Tibial artery (tissue), 4 donors: ENCODE measurements around the gene MXD4.
A peak's percentile ranks its signal among the peaks of the same experiment; 100 is the strongest.

Experiments
- DNase-seq, 2 donors: peaks; one replicate each; pipeline ENCODE4 v3.0.0-alpha.2; 2019
- H3K27ac ChIP-seq, 2 donors: fragments of 200-600 bp; sonication (generic) in 1 of 2; 1 replicate in 1 of 2; 2 replicates in 1 of 2; pipeline ENCODE4 v1.5.1; 2018 to 2019; ENCODE audit warnings: mild to moderate bottlenecking in 1 of 2
- H3K27me3 ChIP-seq, 2 donors: fragments of 200-600 bp; sonication (generic) in 1 of 2; one replicate each; pipeline versions ENCODE4 v1.5.1 to v1.6.0; 2016 to 2019
- H3K36me3 ChIP-seq, 3 donors: fragments of 200-600 bp; sonication (generic) in 2 of 3; one replicate each; pipeline ENCODE4 v1.5.1; 2016 to 2019; ENCODE audit warnings: mild to moderate bottlenecking in 2 of 3
- H3K4me1 ChIP-seq, 4 donors: fragments of 200-600 bp; sonication (generic) in 2 of 4; 1 replicate in 3 of 4; 2 replicates in 1 of 4; pipeline ENCODE4 v1.5.1; 2016 to 2019
- H3K4me3 ChIP-seq, 2 donors: fragments of 200-600 bp; sonication (generic) in 1 of 2; 1 replicate in 1 of 2; 2 replicates in 1 of 2; pipeline ENCODE4 v1.5.1; 2018 to 2019; ENCODE audit warnings: mild to moderate bottlenecking in 2 of 2
- H3K9me3 ChIP-seq, 3 donors: fragments of 200-600 bp; sonication (generic) in 1 of 3; one replicate each; pipeline ENCODE4 v1.5.1; 2016 to 2019
- CTCF ChIP-seq, 2 experiments: fragments of 200-600 bp in 1 of 2; fragments of 450-650 bp in 1 of 2; IDR thresholded peaks; one replicate each; pipeline ENCODE4 v1.5.1; 2017 to 2019; ENCODE audit warnings: antibody characterized with exemption in 2 of 2, mild to moderate bottlenecking in 1 of 2, moderate library complexity in 1 of 2
- intact Hi-C: fragments of 100-400 bp; cut with DNase I; formaldehyde crosslinking; loops from one replicate; pipeline ENCODE4 v1.15.0; 2023; ENCODE audit warnings: low total_unique reads

The MXD4 gene

GRCh38 chr4:2303686-2304320 is 41.9 kb upstream of the MXD4 start:
- peak in 1 of 2 donors; percentile 51 for DNase-seq
- Histone ChIP-seq H3K36me3 (peaks cover 0 to 14% (median 11%) of the 10 kb centered on the region in 3 donors), H3K9me3 (peaks cover 0 to 7% (median 0%) of the 10 kb centered on the region in 3 donors), H3K27ac (no peak overlapping the region), H3K4me1 (peaks cover 0 to 6% (median 0%) of the 10 kb centered on the region in 4 donors), H3K4me3 (no peak overlapping the region), H3K27me3 (no peaks in the 10 kb centered on the region)
- TF ChIP-seq CTCF (IDR thresholded peaks at IDR 0.05): no peak
- intact Hi-C loops: no loop called here

GRCh38 chr4:2303121-2303685 is 41.3 kb upstream of the MXD4 start:
- intact Hi-C loops: no loop called here
- Histone ChIP-seq H3K27me3 (no peaks in the 10 kb centered on the region), H3K4me1 (peaks cover 0 to 6% (median 0%) of the 10 kb centered on the region in 4 donors), H3K9me3 (peaks cover 0 to 7% (median 0%) of the 10 kb centered on the region in 3 donors), H3K27ac (no peak overlapping the region), H3K36me3 (peaks cover 0 to 14% (median 11%) of the 10 kb centered on the region in 3 donors), H3K4me3 (no peak overlapping the region)
- DNase-seq: peak in 1 of 2 donors; percentile 62
- no peak for TF ChIP-seq CTCF (IDR thresholded peaks at IDR 0.05)

- no peak for TF ChIP-seq CTCF (IDR thresholded peaks at IDR 0.05)
- DNase-seq: peak in 1 of 2 donors; percentile 34
- Histone ChIP-seq H3K4me1 (peaks cover 0 to 6% (median 0%) of the 10 kb centered on the region in 4 donors), H3K4me3 (no peak overlapping the region), H3K9me3 (peaks cover 0 to 7% (median 0%) of the 10 kb centered on the region in 3 donors), H3K27ac (no peak overlapping the region), H3K27me3 (no peaks in the 10 kb centered on the region), H3K36me3 (peaks cover 0 to 14% (median 11%) of the 10 kb centered on the region in 3 donors)
- intact Hi-C loops: no loop called here
Measured at GRCh38 chr4:2302387-2303119, 40.6 kb upstream of the MXD4 start.

DNA sequence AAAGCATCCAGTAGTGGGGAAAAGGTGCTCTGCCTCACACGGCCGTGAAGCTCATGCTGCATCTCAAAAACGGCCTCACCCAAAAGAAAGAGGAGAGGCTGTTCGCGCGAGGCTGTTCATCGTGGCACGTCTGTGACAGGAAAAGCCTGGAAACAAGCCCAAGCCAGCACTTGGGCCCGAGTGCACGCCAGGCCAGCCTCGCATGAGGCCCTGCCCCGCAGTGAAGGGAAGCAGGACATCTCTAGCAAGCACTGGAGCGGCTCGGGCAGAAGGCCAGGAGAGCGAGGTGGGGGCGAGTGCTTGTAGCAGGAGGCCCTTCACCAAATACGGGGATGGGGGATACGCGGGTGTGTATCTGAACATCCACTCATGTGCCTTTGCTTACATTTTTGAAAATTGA is 39.9 kb upstream of the MXD4 start:
- peaks cover 0 to 17% (median 14%) of the 10 kb centered on the region in 3 donors for H3K36me3 ChIP-seq
- DNase-seq: peak in 1 of 2 donors; percentile 66
- H3K4me3 ChIP-seq: no peak overlapping the region
- H3K4me1 ChIP-seq: peaks cover 0 to 6% (median 0%) of the 10 kb centered on the region in 4 donors
- H3K27ac ChIP-seq: no peak overlapping the region
- H3K9me3 ChIP-seq: peaks cover 0 to 2% (median 0%) of the 10 kb centered on the region in 3 donors
- no peaks in the 10 kb centered on the region for H3K27me3 ChIP-seq
- intact Hi-C loops: no loop called here
- no peak for TF ChIP-seq CTCF (IDR thresholded peaks at IDR 0.05)

- peaks cover 0 to 6% (median 0%) of the 10 kb centered on the region in 4 donors for H3K4me1 ChIP-seq
- H3K27ac ChIP-seq: no peak overlapping the region
- H3K9me3 ChIP-seq: no peaks in the 10 kb centered on the region
- peaks cover 0 to 17% (median 14%) of the 10 kb centered on the region in 3 donors for H3K36me3 ChIP-seq
- no peaks in the 10 kb centered on the region for H3K27me3 ChIP-seq
- no peak overlapping the region for H3K4me3 ChIP-seq
- intact Hi-C loops: no loop called here
- peak in 1 of 2 donors; percentile 51 for DNase-seq
- no peak for TF ChIP-seq CTCF (IDR thresholded peaks at IDR 0.05)
Measured at GRCh38 chr4:2301225-2301642, 39.3 kb upstream of the MXD4 start.
